GM12891 (cell line): ENCODE data around the gene SMC4.

Source experiments
- POLR2A ChIP-seq: IDR thresholded peaks from 2 replicates; pipeline ENCODE4 v1.6.1; 2011; ENCODE audit warnings: low read depth, low read length, control low read depth
- POLR2AphosphoS5 ChIP-seq: IDR thresholded peaks from 2 replicates; pipeline ENCODE4 v1.6.1; 2011; ENCODE audit warnings: low read depth, low read length, control low read depth

GRCh38 chr3:160435095-160435494, 35.6 kb downstream of the SMC4 start:
- TF ChIP-seq POLR2AphosphoS5 (no peak; the same call in 1 of the 2 replicates), POLR2A (no peak)
